NB4 (cell line): Measurements from ENCODE around the gene CRIM1.
"Not testable (repeated sequence)": the region's sequence is repeated elsewhere in the genome, so short reads cannot be mapped to it uniquely, and the experiment has no call there.

Source experiments
- MYC ChIP-seq: IDR thresholded peaks from 2 replicates; pipeline ENCODE4 v1.6.1; 2011; ENCODE audit warnings: low read depth, low read length
- POLR2A ChIP-seq: IDR thresholded peaks from 2 replicates; pipeline ENCODE4 v1.6.1; 2011; ENCODE audit warnings: mild to moderate bottlenecking; ENCODE audit not compliant: insufficient read length; ENCODE audit errors: extremely low read depth
- TF ChIP-seq, protein P1 (sequence below): IDR thresholded peaks from one replicate; pipeline ENCODE4 v1.5.1; 2012; ENCODE audit warnings: low read depth, low read length
- TF ChIP-seq, protein P2 (sequence below): IDR thresholded peaks from 2 replicates; pipeline ENCODE4 v1.6.1; 2011; ENCODE audit warnings: low read depth, low read length

DNA sequence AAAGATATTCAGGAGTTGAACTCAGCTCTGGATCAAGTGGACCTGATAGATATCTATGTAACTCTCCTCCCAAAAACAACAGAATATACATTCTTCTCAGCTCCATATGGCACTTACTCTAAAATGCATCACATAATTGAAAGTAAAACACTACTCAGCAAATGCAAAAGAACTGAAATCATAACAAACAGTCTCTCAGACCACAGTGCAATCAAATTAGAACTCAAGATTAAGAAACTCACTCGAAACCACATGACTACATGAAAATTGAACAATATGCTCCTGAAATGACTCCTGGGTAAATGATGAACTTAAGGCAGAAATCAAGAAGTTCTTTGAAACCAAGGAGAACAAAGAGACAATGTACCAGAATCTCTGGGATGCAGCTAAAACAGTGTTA lies 45.1 kb upstream of the CRIM1 start:
- TF ChIP-seq, protein P1, sequence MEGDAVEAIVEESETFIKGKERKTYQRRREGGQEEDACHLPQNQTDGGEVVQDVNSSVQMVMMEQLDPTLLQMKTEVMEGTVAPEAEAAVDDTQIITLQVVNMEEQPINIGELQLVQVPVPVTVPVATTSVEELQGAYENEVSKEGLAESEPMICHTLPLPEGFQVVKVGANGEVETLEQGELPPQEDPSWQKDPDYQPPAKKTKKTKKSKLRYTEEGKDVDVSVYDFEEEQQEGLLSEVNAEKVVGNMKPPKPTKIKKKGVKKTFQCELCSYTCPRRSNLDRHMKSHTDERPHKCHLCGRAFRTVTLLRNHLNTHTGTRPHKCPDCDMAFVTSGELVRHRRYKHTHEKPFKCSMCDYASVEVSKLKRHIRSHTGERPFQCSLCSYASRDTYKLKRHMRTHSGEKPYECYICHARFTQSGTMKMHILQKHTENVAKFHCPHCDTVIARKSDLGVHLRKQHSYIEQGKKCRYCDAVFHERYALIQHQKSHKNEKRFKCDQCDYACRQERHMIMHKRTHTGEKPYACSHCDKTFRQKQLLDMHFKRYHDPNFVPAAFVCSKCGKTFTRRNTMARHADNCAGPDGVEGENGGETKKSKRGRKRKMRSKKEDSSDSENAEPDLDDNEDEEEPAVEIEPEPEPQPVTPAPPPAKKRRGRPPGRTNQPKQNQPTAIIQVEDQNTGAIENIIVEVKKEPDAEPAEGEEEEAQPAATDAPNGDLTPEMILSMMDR, result not testable (repeated sequence)
- TF ChIP-seq POLR2A, MYC: not testable (repeated sequence)
- TF ChIP-seq, protein P2, sequence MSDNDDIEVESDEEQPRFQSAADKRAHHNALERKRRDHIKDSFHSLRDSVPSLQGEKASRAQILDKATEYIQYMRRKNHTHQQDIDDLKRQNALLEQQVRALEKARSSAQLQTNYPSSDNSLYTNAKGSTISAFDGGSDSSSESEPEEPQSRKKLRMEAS, result not testable (repeated sequence)
